ENCODE results near the gene HELZ.
"Not testable (repeated sequence)": the region's sequence is repeated elsewhere in the genome, so short reads cannot be mapped to it uniquely, and the experiment has no call there.

The HELZ gene

DNA sequence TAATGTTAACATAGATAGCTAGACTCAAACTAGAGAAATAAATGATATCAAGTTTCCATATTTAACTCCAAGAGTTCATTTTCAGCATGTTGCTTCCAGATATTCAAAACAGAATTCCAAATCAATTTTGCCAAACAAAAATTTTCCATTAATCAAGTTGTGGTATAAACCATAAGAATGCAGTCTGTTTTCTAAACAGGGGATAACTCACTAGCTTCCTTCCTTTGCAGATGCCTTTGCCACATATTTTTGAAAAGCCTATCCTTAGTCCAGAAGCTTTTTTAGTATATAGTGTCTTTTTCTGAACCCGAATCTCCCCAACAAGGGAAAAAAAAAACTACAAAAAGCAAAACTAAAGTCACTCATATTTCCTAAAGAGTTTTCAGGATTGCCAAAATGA lies 61.5 kb downstream of the HELZ start:
- no peak for DNase-seq

- DNase-seq: no peak
Observed at GRCh38 chr17:67181825-67182224, 63.2 kb downstream of the HELZ start.

DNA sequence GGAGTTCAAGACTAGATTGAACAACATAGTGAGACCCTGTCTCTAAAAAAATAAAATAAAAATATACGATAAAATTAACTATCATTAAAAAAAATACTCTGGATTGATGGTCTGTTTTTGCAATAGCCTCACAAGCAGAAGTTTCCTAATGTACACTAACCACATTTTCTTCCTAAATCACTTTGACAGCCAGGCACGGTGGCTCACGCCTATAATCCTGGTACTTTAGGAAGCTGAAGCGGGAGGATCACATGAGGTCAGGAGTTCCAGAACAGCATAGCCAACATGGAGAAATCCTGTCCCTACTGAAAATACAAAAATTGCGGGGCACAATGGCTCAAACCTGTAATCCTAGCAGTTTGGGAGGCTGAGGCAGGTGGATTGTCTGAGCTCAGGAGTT lies 64.7 kb downstream of the HELZ start:
- DNase-seq: no peak

GRCh38 chr17:67178555-67178954 lies 66.4 kb downstream of the HELZ start:
- DNase-seq: no peak

- DNase-seq: no peak
Observed at GRCh38 chr17:67177732-67178131, 67.3 kb downstream of the HELZ start.

- DNase-seq: no peak
Observed at GRCh38 chr17:67174190-67174589, 70.8 kb downstream of the HELZ start.

- no peak for DNase-seq
Observed at GRCh38 chr17:67171560-67171959, 73.4 kb downstream of the HELZ start.

GRCh38 chr17:67168496-67168895 lies 76.5 kb downstream of the HELZ start:
- no peak for DNase-seq

DNA sequence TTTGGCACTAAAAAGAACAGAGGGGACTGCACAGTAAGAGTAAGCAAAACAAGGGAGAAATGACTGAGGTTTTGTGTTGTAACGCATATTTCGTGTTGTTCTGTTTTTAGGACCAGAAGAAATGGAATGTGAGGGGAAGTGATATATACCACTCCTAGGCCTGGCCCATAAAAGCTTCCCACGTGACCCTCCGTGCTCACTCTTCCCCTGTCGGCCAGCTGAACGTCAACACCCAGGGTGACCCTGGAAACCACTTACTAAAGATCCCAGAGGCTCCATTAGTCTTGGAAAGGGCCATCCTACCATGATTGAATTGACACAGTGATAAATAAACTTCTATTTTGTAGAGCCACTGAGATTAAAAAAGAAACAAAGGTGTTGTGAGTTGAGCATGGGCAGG lies 79.8 kb downstream of the HELZ start:
- DNase-seq: no peak

GRCh38 chr17:67164302-67164701 lies 80.7 kb downstream of the HELZ start:
- DNase-seq: no peak

DNA sequence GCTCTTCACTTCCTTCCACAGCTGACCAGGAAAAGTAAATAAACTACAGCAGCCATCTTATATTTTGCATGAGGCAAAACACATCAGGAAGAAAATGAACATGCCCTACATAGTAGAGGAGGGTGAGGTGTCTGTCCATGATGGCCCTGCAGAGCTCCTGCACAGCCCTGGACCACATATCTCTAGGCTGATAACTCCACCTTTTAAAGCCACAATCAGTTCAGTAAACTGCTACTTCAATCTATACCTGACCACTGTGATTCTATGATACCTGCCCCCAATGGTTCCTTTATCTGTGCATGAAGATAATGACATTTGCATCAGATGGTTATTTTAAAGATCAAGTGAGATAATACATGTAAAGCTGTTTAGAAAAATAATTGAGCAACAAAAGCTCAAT lies 82.2 kb downstream of the HELZ start:
- DNase-seq: no peak

GRCh38 chr17:67161573-67161972 lies 83.4 kb downstream of the HELZ start:
- no peak for DNase-seq

GRCh38 chr17:67160791-67161190 lies 84.2 kb downstream of the HELZ start:
- DNase-seq: no peak

- DNase-seq: peak; percentile 80
Observed at GRCh38 chr17:67157732-67158639, 87.0 kb downstream of the HELZ start.

GRCh38 chr17:67156269-67157199 lies 88.5 kb downstream of the HELZ start:
- DNase-seq: no peak

- no peak for DNase-seq
Observed at GRCh38 chr17:67152824-67153223, 92.2 kb downstream of the HELZ start.

- no peak for DNase-seq
Observed at GRCh38 chr17:67151717-67152116, 93.3 kb downstream of the HELZ start.

- DNase-seq: no peak
Observed at GRCh38 chr17:67150826-67151225, 94.2 kb downstream of the HELZ start.

GRCh38 chr17:67148352-67148751 lies 96.6 kb downstream of the HELZ start:
- no peak for DNase-seq

DNA sequence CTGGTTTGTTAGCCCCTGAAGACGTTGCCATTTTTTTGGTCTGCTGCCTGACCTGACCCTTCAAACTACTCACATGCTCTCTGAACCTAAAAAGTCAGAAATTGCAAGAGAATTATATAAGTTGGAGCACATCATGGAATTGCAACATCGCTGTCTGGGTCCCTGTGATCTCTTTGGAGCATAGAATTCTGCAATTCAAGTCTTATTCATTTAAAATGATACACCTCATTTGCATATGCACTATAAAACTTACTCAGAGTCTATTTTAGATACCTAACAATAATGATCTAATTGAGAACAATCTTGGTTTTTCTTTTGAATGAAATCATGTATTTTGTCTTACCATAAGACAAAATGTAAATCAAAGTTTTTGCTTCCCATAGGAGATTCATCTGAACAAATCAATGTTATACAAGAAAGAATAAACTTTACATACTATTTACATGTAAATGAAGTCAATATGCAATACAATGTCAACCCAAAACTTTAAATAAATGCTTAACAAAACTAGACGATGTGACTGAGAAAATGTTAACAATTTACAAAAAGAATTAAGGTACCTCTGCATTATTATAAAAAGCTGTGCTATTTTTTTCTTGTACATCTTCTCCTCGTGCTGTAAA lies 99.7 kb downstream of the HELZ start:
- no peak for DNase-seq

- no peak for DNase-seq
Observed at GRCh38 chr17:67143318-67143717, 101.7 kb downstream of the HELZ start.

- not testable (repeated sequence) for DNase-seq
Observed at GRCh38 chr17:67142030-67142429, 103.0 kb downstream of the HELZ start.

All from hematopoietic multipotent progenitor cell treated with erythropoietin and hydrocortisone succinate and interleukin-3 and kit ligand, for 4 days (in vitro differentiated cells).